Activated CD4-positive, alpha-beta T cell treated with anti-CD3 and anti-CD28 coated beads, Interleukin-2, amount 50 U/mL, for 1 hour (primary cell): ENCODE data around the gene PPM1K.

Source experiments
- DNase-seq: peaks from one replicate; pipeline ENCODE4 v3.0.0-alpha.2; 2020

PPM1K gene

DNA sequence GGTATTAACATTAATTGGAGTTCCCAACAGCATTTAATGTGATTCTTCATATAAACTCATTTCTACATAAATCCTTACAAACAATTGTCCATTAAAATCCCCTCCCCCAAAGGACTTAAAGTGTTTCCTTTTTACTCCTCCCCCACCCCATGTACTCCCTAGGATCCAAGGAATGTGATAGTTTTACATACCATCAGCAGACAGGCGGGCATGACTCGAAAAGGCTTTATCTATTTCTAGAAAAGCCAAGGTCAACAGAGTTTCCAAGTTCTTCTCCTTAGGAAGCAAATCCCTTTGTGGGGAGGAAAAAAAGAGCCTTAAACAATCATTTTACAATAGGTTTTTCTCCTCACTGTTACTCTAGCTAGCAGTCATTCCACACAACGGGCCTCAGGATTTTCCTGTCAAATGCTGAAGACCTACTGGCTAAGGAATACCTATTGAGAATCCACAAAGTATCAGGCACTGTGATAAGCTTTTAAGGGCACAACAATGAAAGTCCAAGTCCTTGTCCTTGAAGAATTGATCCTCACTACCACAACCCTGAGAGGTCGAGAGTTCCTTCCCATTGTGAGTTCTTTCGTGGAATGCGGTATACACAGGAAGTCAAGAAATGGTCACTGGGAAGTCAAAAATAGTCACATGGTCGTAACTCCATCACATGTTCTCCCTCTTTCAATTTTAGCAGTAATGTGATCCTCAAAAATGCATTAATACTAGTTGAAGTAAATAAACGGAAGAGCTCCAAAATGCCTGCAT lies 7.2 kb downstream of the PPM1K start:
- no peak for DNase-seq

DNA sequence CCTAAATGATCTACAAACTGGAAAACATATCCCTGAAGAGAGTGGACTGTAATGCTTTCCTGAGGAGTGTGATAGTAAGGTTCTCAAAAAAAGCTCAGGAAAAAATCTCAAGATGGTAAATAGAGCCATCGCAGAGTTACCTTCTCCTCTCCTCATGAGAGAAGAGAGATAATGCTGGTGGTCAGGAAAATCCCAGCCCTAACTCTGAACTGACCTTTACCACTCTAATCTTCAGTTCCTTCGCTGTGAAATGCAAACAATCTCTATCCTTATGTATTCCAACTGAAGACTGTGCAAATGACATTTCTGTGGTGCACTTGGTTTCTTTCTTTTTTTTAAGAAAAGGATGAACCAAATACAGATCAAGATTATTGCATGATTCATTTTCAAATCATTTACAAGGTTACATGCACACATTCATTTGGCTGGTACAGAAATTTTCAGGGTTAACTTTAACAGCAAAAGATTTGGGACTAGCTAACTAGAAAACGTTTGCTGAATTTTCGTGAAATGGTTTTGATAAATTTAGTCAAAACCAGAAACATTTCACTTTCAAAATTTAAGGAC lies 8.3 kb downstream of the PPM1K start:
- no peak for DNase-seq

DNA sequence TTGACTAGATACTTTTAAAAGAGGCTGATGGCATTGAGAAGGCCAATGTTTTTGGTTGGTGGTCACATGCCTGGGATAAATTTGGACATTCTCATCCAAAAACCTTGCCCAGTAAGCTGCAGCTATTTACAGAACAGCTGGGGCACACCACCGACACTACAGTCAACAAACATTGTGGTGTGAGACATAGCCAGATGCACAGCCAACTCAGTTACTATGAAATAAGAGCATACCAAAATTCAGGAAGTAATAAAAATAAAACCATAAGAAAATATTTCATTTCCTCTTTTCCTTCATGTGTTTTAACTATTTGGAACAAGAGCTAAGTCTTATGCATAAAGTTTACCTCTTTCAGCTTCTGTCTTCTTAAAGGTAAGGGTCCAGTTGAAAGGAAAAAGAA lies 8.8 kb downstream of the PPM1K start:
- no peak for DNase-seq

DNA sequence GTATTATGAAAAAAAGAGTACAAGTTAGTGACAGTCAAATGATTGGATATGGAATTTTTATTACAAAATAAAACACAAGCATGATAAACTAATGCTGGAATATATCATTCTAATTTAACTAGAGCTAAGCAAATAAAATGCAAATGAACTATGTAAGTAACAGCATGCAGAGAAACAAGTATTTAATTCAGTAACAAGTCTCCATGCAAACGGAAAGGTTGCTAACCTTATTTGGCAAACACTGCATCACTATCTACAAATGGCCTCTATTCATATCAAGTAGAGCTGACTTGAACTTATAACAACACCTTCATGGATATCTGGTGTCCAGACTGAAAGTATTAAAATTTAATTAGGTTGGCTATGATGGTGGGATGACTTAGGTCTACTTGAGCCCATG lies 15.4 kb downstream of the PPM1K start:
- DNase-seq, result no peak

DNA sequence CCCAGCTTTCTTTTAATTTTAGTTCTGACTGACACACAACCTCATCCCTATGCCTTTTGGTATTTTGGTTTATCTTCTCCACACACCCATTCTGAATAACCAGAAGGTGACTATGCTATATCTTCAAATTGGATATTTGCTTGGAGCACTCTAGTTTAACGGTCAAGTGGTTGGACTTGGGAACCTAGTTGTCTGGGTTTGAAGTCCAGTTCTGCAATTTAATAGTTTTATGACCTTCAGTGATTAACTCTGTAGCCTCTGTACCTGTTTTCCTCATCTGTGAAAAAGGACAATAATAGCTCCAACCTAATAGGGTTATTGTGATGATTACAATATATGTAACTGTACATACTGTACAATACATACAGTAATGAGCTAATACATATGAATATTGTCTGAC lies 20.0 kb downstream of the PPM1K start:
- no peak for DNase-seq

DNA sequence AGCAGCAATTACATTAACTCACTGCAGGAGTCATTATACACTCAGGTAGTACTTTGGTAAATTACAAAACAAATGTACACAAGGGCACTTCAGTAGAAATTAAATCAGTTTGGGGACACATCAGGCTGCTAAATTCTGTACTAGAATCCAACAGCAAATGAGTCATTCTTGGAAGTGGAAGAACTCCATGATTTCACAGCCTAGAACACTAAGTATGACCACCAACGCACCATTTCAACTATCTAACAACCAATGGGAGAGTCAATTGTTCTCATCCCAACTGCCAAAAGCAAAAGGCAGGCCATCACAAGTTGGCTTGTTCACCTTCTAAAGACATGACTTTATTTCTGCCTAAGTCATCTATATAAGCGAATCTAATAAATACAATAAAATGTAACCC lies 26.6 kb downstream of the PPM1K start:
- DNase-seq, result no peak

DNA sequence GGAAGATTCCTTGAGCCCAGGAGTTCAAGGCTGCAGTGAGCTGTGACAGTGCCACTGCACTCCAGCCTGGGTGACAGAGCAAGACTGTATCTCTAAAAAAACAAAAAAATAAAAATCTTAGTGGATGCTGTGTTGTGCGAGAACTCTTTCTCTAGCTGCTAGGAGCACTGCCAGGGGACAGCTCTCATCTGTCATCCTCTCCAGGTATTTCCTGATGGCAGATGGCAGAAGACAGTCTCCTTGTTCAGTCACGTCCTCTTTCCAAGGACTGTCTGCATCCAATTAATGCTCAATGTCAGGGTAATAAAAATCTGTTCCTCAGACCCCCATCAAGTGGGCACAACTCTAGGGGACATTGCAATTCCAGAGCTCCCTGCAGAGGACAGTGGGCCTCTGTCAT lies 29.2 kb downstream of the PPM1K start:
- no peak for DNase-seq

DNA sequence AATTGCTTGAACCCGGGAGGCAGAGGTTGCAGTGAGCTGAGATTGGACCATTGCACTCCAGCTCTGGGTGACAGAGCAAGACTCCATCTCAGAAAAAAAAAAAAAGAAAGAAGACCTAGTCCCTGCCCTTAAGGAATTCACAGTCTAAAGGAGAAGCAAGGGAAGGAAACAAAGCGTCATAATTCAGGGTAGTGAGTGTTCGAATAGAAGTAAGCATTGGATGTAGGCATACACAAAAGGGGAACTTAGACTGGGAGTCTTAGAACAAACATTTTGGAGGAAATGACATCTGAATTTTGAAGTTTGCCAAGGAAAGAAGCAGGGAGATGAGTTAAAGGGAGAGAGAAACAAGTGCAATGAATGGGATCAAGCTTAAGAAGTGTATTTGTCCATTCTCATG lies 32.4 kb downstream of the PPM1K start:
- no peak for DNase-seq

DNA sequence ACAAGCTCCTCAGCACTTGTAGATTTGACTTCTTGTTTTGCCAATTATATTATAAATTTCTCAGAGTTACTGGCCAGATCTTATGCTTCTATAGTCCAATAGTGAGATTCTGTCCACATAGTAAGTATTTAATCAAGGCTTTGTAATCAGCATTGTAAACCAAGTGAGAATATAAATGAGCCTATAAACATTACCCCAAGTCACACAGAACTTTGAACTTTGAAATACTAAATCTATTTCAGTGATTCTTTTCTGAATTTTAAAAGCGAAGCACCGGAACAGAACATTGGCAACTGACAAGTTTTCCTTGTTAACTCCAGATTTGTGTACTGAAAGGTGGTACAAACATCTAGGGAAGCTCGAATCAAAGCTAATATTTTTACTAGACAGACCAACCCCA lies 37.2 kb downstream of the PPM1K start:
- DNase-seq, result no peak

DNA sequence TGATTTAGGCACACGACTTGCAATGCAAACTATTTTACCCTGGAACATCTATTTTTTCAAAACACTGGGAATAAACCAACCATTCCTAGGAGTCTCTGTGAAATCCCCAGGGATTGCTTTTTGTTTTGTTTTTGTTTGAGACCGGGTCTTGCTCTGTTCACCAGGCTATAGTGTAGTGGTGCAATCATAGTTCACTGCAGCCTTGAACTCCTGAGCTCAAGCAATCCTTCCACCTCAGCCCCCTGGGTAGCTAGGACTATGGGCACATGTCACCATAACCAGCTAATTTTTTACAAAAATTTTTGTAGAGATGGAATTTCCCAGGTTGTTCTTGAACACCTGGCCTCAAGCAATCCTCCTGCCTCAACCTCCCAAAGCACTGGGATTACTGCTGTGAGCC lies 37.8 kb downstream of the PPM1K start:
- no peak for DNase-seq

DNA sequence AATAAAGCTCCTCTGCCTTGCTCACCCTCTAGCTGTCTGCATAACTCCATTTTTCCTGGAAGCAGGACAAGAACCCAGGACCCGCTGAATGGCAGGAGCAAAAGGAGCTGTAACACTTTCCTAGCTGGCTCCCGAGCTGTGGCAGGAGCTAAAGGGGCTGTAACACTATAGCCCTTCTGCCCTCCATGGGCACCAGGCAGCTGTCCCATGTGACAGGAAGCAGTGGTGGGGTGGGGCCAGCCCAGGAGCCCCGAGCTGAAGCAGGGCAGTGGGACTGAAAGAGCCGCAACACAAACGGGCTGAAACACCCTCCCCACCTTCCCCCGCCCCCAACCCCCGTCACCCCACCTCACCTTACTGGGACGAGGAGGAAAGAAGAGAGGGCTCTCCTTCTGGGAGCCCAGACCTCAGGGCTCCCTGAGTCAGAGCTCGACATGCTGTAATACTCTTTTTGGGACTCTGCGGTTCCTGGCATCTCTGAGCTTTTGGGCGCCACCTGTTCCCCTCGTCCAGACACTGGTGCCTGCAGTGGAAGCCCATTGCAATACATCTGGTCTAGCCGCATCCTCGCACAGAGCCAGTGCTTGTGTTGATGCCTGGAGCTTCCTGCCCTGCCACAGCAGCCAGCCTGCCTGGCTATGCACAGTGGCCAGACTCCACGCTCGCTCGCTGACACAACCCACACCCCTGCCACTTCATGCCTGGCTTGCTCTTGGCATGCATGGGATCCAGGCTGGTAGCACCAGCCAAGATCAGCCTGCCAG lies 39.4 kb downstream of the PPM1K start:
- DNase-seq, result peak; percentile 12

DNA sequence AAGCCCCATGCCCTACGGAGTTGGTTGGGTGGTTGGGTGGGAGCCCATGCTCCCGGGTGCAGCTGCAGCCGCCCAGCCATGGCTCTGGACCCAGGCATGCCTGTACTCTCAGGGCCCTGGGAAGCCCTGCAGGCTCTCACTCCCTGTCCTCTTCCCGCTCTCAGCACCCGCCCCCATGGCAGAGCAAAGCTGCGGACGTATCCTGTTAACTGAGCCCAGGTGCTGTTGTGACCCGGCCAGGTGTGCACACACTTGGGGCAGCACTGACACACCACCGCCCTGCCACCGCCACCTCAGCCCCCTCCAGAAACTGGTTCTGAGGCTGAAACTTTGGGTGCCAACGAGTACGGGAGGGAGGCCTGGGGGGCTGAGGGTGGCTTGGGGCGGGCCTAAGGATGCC lies 40.3 kb downstream of the PPM1K start:
- no peak for DNase-seq

DNA sequence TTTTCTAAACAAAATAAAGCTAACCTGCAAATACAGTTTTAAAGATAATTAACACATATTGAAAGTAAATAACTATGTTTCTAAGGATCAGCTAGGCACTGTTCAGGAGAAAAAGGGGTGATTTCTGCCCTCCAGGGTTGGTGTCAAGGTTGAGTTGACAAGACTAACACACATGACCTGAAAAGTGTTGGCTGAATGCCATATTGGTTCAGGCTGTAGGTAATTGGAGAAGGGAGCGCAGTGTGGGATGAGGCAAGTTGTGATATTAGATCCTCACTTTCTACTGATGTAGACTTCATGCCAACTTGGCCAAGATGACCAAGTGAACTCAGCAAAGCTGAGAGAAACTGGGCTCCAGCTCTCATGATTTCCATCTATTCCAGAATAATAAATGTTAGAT lies 42.2 kb downstream of the PPM1K start:
- DNase-seq, result no peak

DNA sequence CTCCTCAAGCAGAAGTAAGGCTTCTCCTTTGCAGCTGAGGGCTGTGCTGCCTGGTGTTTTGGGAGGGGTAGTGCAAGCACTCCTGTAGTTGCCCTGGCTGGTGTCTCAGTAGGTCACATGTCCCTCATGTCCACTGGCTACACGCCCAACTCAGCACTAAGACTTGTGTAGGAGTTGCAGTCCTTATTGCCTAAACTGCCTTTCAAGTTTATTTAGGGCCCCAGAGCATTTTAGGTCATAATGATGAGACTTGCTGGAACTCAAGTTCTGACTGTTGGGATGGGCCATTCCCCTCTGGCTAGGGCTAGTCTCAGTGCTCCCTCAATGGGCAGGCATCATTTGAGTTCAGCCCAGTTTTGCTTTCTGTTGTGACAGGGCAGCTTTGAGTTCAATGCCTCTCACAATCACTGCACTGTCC lies 44.1 kb downstream of the PPM1K start:
- no peak for DNase-seq

DNA sequence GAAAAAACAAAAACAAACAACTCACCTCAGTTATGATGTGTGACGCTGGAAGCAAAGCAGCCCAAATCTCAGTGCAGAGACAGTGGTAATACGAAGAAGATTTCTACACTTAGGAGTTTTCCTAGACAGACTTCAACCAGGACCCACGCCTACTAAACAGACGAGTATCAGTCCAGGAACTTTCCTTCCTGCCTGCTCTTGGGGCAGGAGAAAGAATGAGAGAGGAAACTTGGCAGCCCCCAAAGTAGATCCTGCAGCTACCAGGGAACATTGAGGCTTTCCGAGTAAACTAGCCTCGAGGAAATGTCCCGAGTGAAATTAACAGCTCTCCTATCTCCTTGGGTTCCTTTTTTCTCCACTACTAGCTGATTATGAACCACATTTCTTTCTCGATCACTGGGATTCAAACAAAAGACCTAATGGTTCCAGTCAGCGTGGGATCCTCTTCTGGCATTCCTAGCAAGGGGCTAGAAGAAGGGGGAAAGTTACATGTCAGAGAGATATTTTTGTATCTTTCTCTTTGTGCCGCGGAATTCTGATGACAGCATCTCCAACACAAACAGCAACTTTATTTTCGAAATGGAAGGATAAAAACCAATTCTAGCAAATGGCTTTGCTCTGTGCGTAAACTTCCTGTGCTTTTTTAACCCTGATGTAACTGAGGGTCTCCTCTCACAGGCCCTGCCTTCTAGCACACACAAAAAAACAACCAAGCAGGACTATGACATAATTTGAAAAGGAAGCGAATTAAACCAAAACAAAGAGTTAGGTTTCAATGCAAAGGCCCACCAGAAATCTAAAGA lies 53.2 kb downstream of the PPM1K start:
- DNase-seq, result no peak

DNA sequence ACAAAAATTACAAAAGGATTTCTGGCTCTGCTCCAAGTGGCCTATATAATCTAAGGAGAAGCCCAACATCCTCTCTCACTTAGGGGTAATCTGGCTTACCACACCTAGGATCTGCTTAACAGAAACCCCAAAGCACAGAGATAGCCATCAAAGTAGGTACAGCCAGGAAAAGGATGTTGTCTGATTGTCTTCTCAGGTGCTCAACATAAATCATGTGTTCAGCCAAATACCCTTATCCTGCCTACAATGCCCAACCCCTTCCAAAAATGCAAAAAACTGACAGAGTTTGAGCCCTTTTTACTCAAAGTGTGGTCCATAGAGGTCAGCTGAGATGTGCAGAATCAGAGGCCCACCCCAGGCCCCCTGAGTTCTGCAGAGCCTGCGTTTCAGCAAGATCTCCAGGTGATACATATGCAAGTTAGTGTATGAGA lies 53.9 kb downstream of the PPM1K start:
- DNase-seq, result no peak

DNA sequence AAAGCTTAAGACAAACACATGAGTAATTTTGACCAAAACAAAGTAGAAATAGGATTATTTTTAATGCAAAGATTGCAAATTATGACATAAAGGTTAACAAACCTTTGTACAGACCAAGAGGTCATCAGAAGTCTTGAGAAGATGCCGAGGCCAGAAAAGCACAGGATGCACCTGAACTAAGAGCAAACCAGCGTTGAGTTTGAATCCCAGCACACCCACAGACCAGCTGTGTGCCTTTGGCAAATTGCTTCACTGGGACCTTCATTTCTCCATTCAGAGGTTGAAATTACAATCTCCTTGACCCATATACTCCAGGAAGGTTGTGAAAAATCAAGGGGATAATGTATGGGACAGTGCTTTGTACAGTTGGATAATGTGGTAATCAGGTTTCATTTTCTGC lies 56.6 kb downstream of the PPM1K start:
- no peak for DNase-seq

DNA sequence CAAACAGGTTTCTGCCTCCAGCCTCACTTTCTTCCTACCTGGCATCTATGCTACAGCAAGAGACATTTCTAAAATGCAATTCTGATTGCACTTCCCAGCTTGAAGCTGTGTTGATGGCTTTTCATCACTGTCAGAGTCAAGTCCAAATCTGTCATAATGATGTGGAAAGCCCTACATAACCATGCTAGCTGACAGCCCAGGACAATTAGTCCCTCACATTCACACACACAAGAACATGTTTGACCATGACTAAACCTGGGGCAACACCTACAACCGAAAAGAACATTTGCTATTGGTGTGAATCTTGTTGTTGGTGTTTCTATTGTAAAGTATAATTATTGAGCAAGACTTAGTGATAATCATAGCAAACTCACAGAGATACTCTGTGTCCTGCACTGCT lies 58.2 kb downstream of the PPM1K start:
- no peak for DNase-seq

DNA sequence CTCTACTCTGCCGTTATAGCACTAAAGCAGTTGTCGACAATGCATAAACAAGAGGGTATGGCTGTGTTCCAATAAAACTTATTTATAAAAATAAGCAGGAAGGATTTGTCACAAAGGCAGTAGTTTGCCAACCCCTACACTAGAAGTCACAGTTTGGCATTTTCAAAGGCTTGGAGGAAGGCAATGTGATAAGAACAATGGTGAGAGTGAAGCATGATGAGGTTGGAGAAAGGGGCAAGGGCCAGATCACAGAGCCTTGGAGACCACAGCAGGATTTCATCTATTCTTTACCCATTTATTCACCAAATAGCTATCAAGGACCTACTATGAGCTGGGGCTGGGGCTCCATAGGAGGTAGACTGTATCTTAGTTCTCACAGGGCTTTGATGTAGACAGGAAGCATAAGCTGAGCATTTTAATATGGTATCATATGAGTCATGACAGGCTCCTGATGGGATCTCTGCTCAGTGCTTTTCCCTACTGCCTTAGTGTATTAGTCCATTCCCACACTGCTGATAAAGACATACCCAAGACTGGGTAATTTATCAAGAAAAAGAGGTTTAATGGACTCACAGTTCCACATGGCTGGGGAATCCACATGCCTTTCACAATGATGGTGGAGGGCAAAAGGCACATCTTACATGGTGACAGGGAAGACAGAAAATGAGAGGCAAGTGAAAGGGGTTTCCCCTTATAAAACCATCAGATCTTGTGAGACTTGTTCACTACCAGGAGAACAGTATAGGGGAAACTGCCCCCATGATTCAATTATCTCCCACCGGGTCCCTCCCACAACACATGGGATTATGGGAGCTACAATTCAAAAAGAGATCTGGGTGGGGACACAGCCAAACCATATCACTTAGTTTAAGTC lies 58.9 kb downstream of the PPM1K start:
- no peak for DNase-seq

DNA sequence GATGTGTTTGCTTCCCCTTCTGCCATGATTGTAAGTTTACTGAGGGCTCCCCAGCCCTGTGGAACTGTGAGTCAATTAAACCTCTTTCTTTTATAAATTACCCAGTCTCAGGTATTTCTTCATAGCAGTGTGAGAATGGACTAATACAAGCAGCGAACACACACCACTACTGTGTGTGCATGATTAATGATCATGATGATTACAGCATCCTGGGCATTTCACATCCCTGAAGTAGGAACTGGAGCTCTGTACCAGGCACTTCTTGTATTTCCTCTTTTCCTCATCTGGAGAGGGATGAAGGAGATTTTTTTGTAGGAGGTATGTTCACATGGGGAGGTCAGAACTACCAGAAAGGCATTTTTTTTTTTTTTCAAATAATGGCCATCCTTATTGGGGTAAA lies 60.8 kb downstream of the PPM1K start:
- DNase-seq, result no peak

DNA sequence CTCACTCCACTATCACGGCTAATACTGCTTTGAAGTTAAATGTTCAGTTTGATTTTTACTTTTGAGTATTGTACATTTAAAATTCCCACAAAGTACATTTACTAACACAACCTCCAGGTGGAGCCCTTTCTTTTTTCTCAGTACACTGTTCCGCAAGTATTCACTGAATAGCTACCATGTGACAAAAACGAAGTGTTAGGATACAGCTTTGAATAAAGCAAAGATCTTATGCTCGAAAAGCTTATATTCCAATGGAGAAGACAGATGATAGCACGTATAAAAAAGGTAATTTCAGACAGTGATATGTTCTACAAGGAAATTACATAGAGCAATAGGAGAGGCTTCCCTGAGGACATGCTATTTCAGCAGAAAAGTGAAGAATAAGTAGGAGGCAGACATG lies 65.3 kb downstream of the PPM1K start:
- DNase-seq, result no peak

DNA sequence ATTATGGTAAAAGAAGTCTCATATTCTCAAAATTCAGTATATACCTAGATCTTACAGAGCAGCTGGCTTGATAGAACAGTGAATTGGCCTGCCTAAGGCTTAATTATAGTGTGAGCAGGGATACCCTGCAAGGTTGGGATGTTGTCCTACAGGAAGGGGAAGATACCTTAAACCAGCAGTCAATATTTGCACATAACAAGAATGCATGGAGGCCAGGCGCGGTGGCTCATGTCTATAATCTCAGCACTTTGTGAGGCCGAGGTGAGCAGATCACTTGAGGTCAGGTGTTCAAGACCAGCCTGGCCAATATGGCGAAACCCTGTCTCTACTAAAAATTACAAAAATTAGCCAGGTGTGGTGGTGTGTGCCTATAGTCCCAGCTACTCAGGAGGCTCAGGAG lies 67.2 kb downstream of the PPM1K start:
- DNase-seq, result no peak
